Neural progenitor cell (in vitro differentiated cells): ENCODE results near the gene ARHGAP22. TPM values are rescaled to one million over a fixed set of nuclear protein-coding genes. Genes with fewer than 3 reads are reported as not detected.

Experiments used
- DNase-seq: peaks from one replicate; pipeline ENCODE4 v3.0.0-alpha.2; 2016; ENCODE audit warnings: low spot score
- H2AFZ ChIP-seq: fragments of 200-600 bp; sonication (generic); replicated peaks from 2 replicates; pipeline ENCODE4 v1.6.1; 2016; ENCODE audit warnings: antibody characterized with exemption
- H3F3A ChIP-seq: fragments of 200-600 bp; sonication (generic); 2 replicates; pipeline ENCODE4 v1.6.1; 2016; ENCODE audit warnings: antibody characterized with exemption, low read depth
- H3K27ac ChIP-seq: fragments of 200-600 bp; sonication (generic); 2 replicates; pipeline ENCODE4 v1.5.1; 2016; ENCODE audit warnings: mild to moderate bottlenecking
- H3K27me3 ChIP-seq: fragments of 200-600 bp; sonication (generic); 2 replicates; pipeline ENCODE4 v1.6.1; 2016; ENCODE audit warnings: mild to moderate bottlenecking, moderate library complexity
- H3K36me3 ChIP-seq: fragments of 200-600 bp; sonication (generic); 2 replicates; pipeline ENCODE4 v1.5.1; 2016
- H3K4me1 ChIP-seq: fragments of 200-600 bp; sonication (generic); 2 replicates; pipeline ENCODE4 v1.6.1; 2016; ENCODE audit warnings: mixed run types
- H3K4me2 ChIP-seq: fragments of 200-600 bp; sonication (generic); 2 replicates; pipeline ENCODE4 v1.6.1; 2016
- H3K4me3 ChIP-seq: fragments of 200-600 bp; sonication (generic); 2 replicates; pipeline ENCODE4 v1.5.1; 2016
- H3K79me2 ChIP-seq: fragments of 200-600 bp; sonication (generic); 2 replicates; pipeline ENCODE4 v1.6.1; 2016; ENCODE audit warnings: low read depth
- H3K9ac ChIP-seq: fragments of 200-600 bp; sonication (generic); 2 replicates; pipeline ENCODE4 v1.6.1; 2016
- H3K9me3 ChIP-seq: fragments of 200-600 bp; sonication (generic); 2 replicates; pipeline ENCODE4 v1.5.1; 2016; ENCODE audit warnings: low read depth
- H4K20me1 ChIP-seq: fragments of 200-600 bp; sonication (generic); 2 replicates; pipeline ENCODE4 v1.6.1; 2016; ENCODE audit warnings: low read depth
- H3K27ac Mint-ChIP-seq: 3 replicates; pipeline ENCODE4 v1.8.0; 2021; ENCODE audit warnings: mixed read lengths
- H3K27me3 Mint-ChIP-seq: 2 replicates; pipeline ENCODE4 v1.8.0; 2022; ENCODE audit warnings: low read depth, mild to moderate bottlenecking, inconsistent platforms, moderate library complexity, mixed read lengths; ENCODE audit not compliant: insufficient read depth
- H3K36me3 Mint-ChIP-seq: 3 replicates; pipeline ENCODE4 v1.8.0; 2021; ENCODE audit warnings: mixed read lengths
- H3K4me1 Mint-ChIP-seq: 3 replicates; pipeline ENCODE4 v1.8.0; 2021; ENCODE audit warnings: mixed read lengths
- H3K4me3 Mint-ChIP-seq: 3 replicates; pipeline ENCODE4 v1.8.0; 2021; ENCODE audit warnings: mild to moderate bottlenecking, moderate library complexity, mixed read lengths
- H3K9me3 Mint-ChIP-seq: 3 replicates; pipeline ENCODE4 v1.8.0; 2020; ENCODE audit warnings: mixed read lengths
- CTCF ChIP-seq: fragments of 200-600 bp; sonication (generic); IDR thresholded peaks from 2 replicates; pipeline ENCODE4 v1.5.1; 2017; ENCODE audit warnings: antibody characterized with exemption, mild to moderate bottlenecking
- EZH2 ChIP-seq: fragments of 200-600 bp; sonication (generic); IDR thresholded peaks from 2 replicates; pipeline ENCODE4 v1.6.1; 2017; ENCODE audit warnings: antibody characterized with exemption, mild to moderate bottlenecking, moderate library complexity
- EZH2phosphoT487 ChIP-seq: fragments of 200-600 bp; sonication (generic); IDR thresholded peaks from 2 replicates; pipeline ENCODE4 v1.6.1; 2017; ENCODE audit warnings: antibody characterized with exemption
- total RNA-seq: library from RNA; depleted of rRNA; stranded (reverse); fragments of >200 nt; gene quantifications from 2 replicates; pipeline ENCODE4 v1.2.3, GENCODE V29; 2015; ENCODE audit warnings: low replicate concordance

Gene ARHGAP22
- total RNA-seq, 1 donor from 2014 or later = 1.7 TPM

- TF ChIP-seq EZH2phosphoT487 (no peak), CTCF (no peak), EZH2 (no peak)
- Histone ChIP-seq H3K27ac (no peak overlapping the region), H3K36me3 (no peaks in the 10 kb centered on the region), H3K4me3 (no peak overlapping the region), H4K20me1 (no peaks in the 10 kb centered on the region), H3K4me1 (peaks cover 6% of the 10 kb centered on the region), H3F3A (no peaks in the 10 kb centered on the region), H3K79me2 (no peaks in the 10 kb centered on the region), H2AFZ (no peak overlapping the region), H3K4me2 (no peak overlapping the region), H3K27me3 (no peaks in the 10 kb centered on the region), H3K9ac (no peak overlapping the region), H3K9me3 (no peaks in the 10 kb centered on the region)
- Mint-ChIP-seq H3K4me1 (peaks cover 2% of the 10 kb centered on the region), H3K27ac (peak overlapping the region; percentile 69), H3K9me3 (no peaks in the 10 kb centered on the region), H3K27me3 (peaks cover 3% of the 10 kb centered on the region), H3K36me3 (no peaks in the 10 kb centered on the region), H3K4me3 (no peak overlapping the region)
- no peak for DNase-seq
Observed at GRCh38 chr10:48453451-48454301, 151.2 kb downstream of the ARHGAP22 start.

GRCh38 chr10:48452879-48453412 lies 151.9 kb downstream of the ARHGAP22 start:
- Mint-ChIP-seq H3K4me3 (no peak overlapping the region), H3K36me3 (no peaks in the 10 kb centered on the region), H3K27ac (no peak overlapping the region), H3K4me1 (peaks cover 2% of the 10 kb centered on the region), H3K9me3 (no peaks in the 10 kb centered on the region), H3K27me3 (peaks cover 3% of the 10 kb centered on the region)
- Histone ChIP-seq H3K9ac (no peak overlapping the region), H3K4me1 (peaks cover 6% of the 10 kb centered on the region), H3K4me2 (no peak overlapping the region), H3K9me3 (no peaks in the 10 kb centered on the region), H3K79me2 (no peaks in the 10 kb centered on the region), H3K27ac (no peak overlapping the region), H3K27me3 (no peaks in the 10 kb centered on the region), H2AFZ (no peak overlapping the region), H3F3A (no peaks in the 10 kb centered on the region), H3K4me3 (no peak overlapping the region), H4K20me1 (no peaks in the 10 kb centered on the region), H3K36me3 (no peaks in the 10 kb centered on the region)
- DNase-seq = no peak
- TF ChIP-seq EZH2 = no peak
- no peak for TF ChIP-seq CTCF
- TF ChIP-seq EZH2phosphoT487 = no peak

- DNase-seq = no peak
- Mint-ChIP-seq H3K36me3 (no peaks in the 10 kb centered on the region), H3K4me3 (no peak overlapping the region), H3K27me3 (peaks cover 3% of the 10 kb centered on the region), H3K4me1 (peaks cover 2% of the 10 kb centered on the region), H3K27ac (no peak overlapping the region), H3K9me3 (no peaks in the 10 kb centered on the region)
- Histone ChIP-seq H3K27ac (no peak overlapping the region), H3K27me3 (no peaks in the 10 kb centered on the region), H2AFZ (no peak overlapping the region), H4K20me1 (no peaks in the 10 kb centered on the region), H3K4me2 (no peak overlapping the region), H3K4me1 (peaks cover 6% of the 10 kb centered on the region), H3K79me2 (no peaks in the 10 kb centered on the region), H3F3A (no peaks in the 10 kb centered on the region), H3K4me3 (no peak overlapping the region), H3K36me3 (no peaks in the 10 kb centered on the region), H3K9ac (no peak overlapping the region), H3K9me3 (no peaks in the 10 kb centered on the region)
- TF ChIP-seq EZH2phosphoT487 (no peak), EZH2 (no peak), CTCF (no peak)
Observed at GRCh38 chr10:48451969-48452878, 152.6 kb downstream of the ARHGAP22 start.
